Measurements from ENCODE around the gene SLC9A8.
A peak's percentile ranks its signal among the peaks of the same experiment; 100 is the strongest.

- TF ChIP-seq, protein P1, sequence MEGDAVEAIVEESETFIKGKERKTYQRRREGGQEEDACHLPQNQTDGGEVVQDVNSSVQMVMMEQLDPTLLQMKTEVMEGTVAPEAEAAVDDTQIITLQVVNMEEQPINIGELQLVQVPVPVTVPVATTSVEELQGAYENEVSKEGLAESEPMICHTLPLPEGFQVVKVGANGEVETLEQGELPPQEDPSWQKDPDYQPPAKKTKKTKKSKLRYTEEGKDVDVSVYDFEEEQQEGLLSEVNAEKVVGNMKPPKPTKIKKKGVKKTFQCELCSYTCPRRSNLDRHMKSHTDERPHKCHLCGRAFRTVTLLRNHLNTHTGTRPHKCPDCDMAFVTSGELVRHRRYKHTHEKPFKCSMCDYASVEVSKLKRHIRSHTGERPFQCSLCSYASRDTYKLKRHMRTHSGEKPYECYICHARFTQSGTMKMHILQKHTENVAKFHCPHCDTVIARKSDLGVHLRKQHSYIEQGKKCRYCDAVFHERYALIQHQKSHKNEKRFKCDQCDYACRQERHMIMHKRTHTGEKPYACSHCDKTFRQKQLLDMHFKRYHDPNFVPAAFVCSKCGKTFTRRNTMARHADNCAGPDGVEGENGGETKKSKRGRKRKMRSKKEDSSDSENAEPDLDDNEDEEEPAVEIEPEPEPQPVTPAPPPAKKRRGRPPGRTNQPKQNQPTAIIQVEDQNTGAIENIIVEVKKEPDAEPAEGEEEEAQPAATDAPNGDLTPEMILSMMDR (IDR thresholded peaks at IDR 0.05) = peak in 4 of 5 experiments; percentile 30 to 57 (median 35)
- TF ChIP-seq POLR2A (IDR thresholded peaks at IDR 0.05) (peak; percentile 86), EP300 (IDR thresholded peaks at IDR 0.05; ENCODE audit: low read depth) (no peak)
Measured at GRCh38 chr20:49812507-49813304, at the start of gene SLC9A8.
